Endothelial cell of umbilical vein (primary cell): ENCODE results near the gene SMURF1. TPM values are rescaled to one million over a fixed set of nuclear protein-coding genes. Genes with fewer than 3 reads are reported as not detected.

Experiments used
- BruUV-seq: library from RNA; stranded (reverse); fragments of 400-500 nt; replicated peaks from 2 replicates; lab custom pipeline; 2021; lab: Mats Ljungman, UMichigan
- CTCF ChIA-PET: fragments of 300-600, 350-600 bp; sonication (Branson Sonifier 250); formaldehyde crosslinking; loops from one replicate; lab custom pipeline; 2021; ENCODE audit warnings: antibody characterized with exemption, inconsistent platforms; lab: Charles Lee
- POLR2A ChIA-PET: fragments of 300-600, 350-600 bp; sonication (Branson Sonifier 250); formaldehyde crosslinking; loops from one replicate; lab custom pipeline; 2021; ENCODE audit warnings: antibody characterized with exemption, inconsistent platforms; lab: Charles Lee
- DNase-seq: peaks from one replicate; pipeline ENCODE4 v3.0.0-alpha.2; 2011; ENCODE audit warnings: low read depth, low spot score
- FAIRE-seq: peaks from 2 replicates; lab custom pipeline; 2011; peaks lifted over from hg19 to GRCh38; lab: Jason Lieb, UNC
- H2AFZ ChIP-seq: 2 replicates; pipeline ENCODE4 v1.6.0; 2012; ENCODE audit warnings: low read depth, low read length, control low read depth, inconsistent platforms
- H3K27ac ChIP-seq: 2 replicates; pipeline ENCODE4 v1.5.1; 2011; ENCODE audit warnings: low read depth, mild to moderate bottlenecking, control low read depth, low read length, moderate library complexity; ENCODE audit not compliant: insufficient read depth
- H3K27me3 ChIP-seq, 2 experiments: 2 replicates each; pipeline versions ENCODE4 v1.6.0 to v1.6.1; 2011; ENCODE audit warnings: low read length in 2 of 2, mixed read lengths in 1 of 2; ENCODE audit not compliant: control insufficient read depth in 2 of 2, insufficient read depth in 2 of 2
- H3K36me3 ChIP-seq, 2 experiments: 2 replicates in 1 of 2; 3 replicates in 1 of 2; pipeline ENCODE4 v1.5.1; 2011; ENCODE audit warnings: low read length in 2 of 2, mild to moderate bottlenecking in 1 of 2, moderate library complexity in 1 of 2; ENCODE audit not compliant: control insufficient read depth in 2 of 2, insufficient read depth in 2 of 2; ENCODE audit errors: extremely low read depth in 1 of 2
- H3K4me1 ChIP-seq: 3 replicates; pipeline ENCODE4 v1.5.1; 2011; ENCODE audit warnings: mild to moderate bottlenecking, low read length; ENCODE audit not compliant: control insufficient read depth, insufficient read depth; ENCODE audit errors: extremely low read depth
- H3K4me2 ChIP-seq: 2 replicates; pipeline ENCODE4 v1.6.1; 2011; ENCODE audit warnings: low read length, control low read depth, mixed read lengths; ENCODE audit not compliant: insufficient read depth
- H3K4me3 ChIP-seq, 3 experiments: fragments of 200-600 bp in 1 of 3; sonication (generic), shearing (Covaris generic) in 1 of 3; replicated peaks in 1 of 3; 2 replicates each; pipeline ENCODE4 v1.5.1; 2011 to 2016; ENCODE audit warnings: control low read depth in 3 of 3, low read length in 3 of 3, mild to moderate bottlenecking in 2 of 3, inconsistent platforms in 1 of 3, low read depth in 1 of 3, moderate library complexity in 1 of 3; ENCODE audit not compliant: insufficient read depth in 1 of 3
- H3K79me2 ChIP-seq: 2 replicates; pipeline ENCODE4 v1.6.0; 2012; ENCODE audit warnings: low read length, inconsistent platforms; ENCODE audit not compliant: control insufficient read depth, insufficient read depth
- H3K9ac ChIP-seq: replicated peaks from 2 replicates; pipeline ENCODE3; 2011; ENCODE audit warnings: low read length, control low read depth; ENCODE audit not compliant: insufficient read depth; ENCODE audit errors: extremely low read depth
- H3K9me1 ChIP-seq: replicated peaks from 3 replicates; pipeline ENCODE4 v1.6.0; 2011; ENCODE audit warnings: mild to moderate bottlenecking, low read length; ENCODE audit not compliant: control insufficient read depth, insufficient read depth; ENCODE audit errors: extremely low read depth
- H3K9me3 ChIP-seq: replicated peaks from 2 replicates; pipeline ENCODE4 v1.5.1; 2012; ENCODE audit warnings: low read length, inconsistent platforms; ENCODE audit not compliant: control insufficient read depth, insufficient read depth
- H4K20me1 ChIP-seq: replicated peaks from 2 replicates; pipeline ENCODE3; 2011; ENCODE audit warnings: mild to moderate bottlenecking, low read length; ENCODE audit not compliant: control insufficient read depth, insufficient read depth; ENCODE audit errors: extremely low read depth
- EZH2 ChIP-seq: IDR thresholded peaks from 2 replicates; pipeline ENCODE4 v1.6.1; 2012; ENCODE audit warnings: borderline replicate concordance, low read depth, mild to moderate bottlenecking, moderate library complexity, low read length, inconsistent platforms; ENCODE audit not compliant: severe bottlenecking
- FOS ChIP-seq: IDR thresholded peaks from 2 replicates; pipeline ENCODE4 v1.6.1; 2011; ENCODE audit warnings: mild to moderate bottlenecking, low read length, moderate library complexity, borderline replicate concordance; ENCODE audit not compliant: insufficient read depth
- GATA2 ChIP-seq: IDR thresholded peaks from 2 replicates; pipeline ENCODE4 v1.7.0; 2011; ENCODE audit warnings: low read depth, mild to moderate bottlenecking, moderate library complexity, mixed read lengths, low read length; ENCODE audit not compliant: insufficient read length, insufficient read depth
- JUN ChIP-seq: IDR thresholded peaks from 2 replicates; pipeline ENCODE4 v1.6.1; 2011; ENCODE audit warnings: borderline replicate concordance, low read depth; ENCODE audit not compliant: insufficient read length, insufficient read depth
- POLR2AphosphoS5 ChIP-seq: IDR thresholded peaks from 2 replicates; pipeline ENCODE4 v1.6.1; 2012; ENCODE audit warnings: low read depth, mild to moderate bottlenecking, control low read depth, low read length, moderate library complexity; ENCODE audit not compliant: insufficient read depth
- dilution Hi-C: fragments of 300-500 bp; cut with MboI; formaldehyde crosslinking; loops from one replicate; pipeline ENCODE4 v1.15.0; 2019; ENCODE audit warnings: low sequenced_read_pairs; ENCODE audit not compliant: extremely low pct_ligation_motif_present
- intact Hi-C: fragments of 100-400 bp; cut with micrococcal nuclease; formaldehyde crosslinking; loops from one replicate; pipeline ENCODE4 v1.10.0; 2022
- polyA plus RNA-seq, 4 experiments: library from polyadenylated mRNA; depleted of rRNA in 3 of 4; stranded (reverse) in 3 of 4; unstranded in 1 of 4; fragments of >200 nt; gene quantifications; 2 replicates each; pipeline versions ENCODE4 v1.2.1 to v1.2.3, GENCODE V29; 2011 to 2012; ENCODE audit warnings: missing spikeins in 1 of 4
- total RNA-seq: library from RNA; stranded (reverse); gene quantifications from 2 replicates; pipeline ENCODE4 v1.2.3, GENCODE V29; 2021
- TF ChIP-seq, protein P1 (sequence below), 2 donors: IDR thresholded peaks; 1 replicate in 1 of 2; 2 replicates in 1 of 2; pipeline ENCODE4 v1.5.1; 2011; ENCODE audit warnings: low read length in 2 of 2, mild to moderate bottlenecking in 2 of 2, moderate library complexity in 2 of 2, control low read depth in 1 of 2, inconsistent platforms in 1 of 2, low read depth in 1 of 2; ENCODE audit not compliant: insufficient read depth in 1 of 2; ENCODE audit errors: extremely low read depth in 1 of 2

SMURF1 gene
- total and polyA plus RNA-seq, 2 donors (not counting 3 experiments of a cell fraction or from before 2014, with no cell fraction given) = 11.5 to 22.8 TPM

DNA sequence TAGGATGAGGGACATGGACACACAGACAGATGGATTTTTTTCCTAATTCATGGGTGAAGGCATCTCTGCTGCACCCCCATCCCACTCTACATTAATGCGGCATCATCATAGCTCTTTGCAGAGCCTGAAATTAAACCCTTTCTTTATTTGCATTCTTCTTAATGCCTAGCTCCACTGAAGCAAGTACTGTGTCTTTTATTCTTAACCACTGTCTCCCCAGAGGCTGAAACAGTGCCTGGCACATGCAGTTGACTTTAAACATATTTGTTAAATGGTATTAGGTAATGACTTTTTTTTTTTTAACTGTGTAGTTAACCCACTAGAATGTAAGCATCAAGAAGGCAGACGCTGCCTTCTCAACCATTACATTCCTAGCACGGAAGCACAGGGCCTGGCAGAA, 73.5 kb downstream of the SMURF1 start:
- H4K20me1 ChIP-seq = no peaks in the 10 kb centered on the region
- no peak overlapping the region for H2AFZ ChIP-seq
- intact Hi-C loops = no loop called here
- peaks cover 2% of the 10 kb centered on the region for H3K4me1 ChIP-seq
- TF ChIP-seq, protein P1, sequence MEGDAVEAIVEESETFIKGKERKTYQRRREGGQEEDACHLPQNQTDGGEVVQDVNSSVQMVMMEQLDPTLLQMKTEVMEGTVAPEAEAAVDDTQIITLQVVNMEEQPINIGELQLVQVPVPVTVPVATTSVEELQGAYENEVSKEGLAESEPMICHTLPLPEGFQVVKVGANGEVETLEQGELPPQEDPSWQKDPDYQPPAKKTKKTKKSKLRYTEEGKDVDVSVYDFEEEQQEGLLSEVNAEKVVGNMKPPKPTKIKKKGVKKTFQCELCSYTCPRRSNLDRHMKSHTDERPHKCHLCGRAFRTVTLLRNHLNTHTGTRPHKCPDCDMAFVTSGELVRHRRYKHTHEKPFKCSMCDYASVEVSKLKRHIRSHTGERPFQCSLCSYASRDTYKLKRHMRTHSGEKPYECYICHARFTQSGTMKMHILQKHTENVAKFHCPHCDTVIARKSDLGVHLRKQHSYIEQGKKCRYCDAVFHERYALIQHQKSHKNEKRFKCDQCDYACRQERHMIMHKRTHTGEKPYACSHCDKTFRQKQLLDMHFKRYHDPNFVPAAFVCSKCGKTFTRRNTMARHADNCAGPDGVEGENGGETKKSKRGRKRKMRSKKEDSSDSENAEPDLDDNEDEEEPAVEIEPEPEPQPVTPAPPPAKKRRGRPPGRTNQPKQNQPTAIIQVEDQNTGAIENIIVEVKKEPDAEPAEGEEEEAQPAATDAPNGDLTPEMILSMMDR (IDR thresholded peaks at IDR 0.05; ENCODE audit: extremely low read depth in 1 of 2, insufficient read depth in 1 of 2, low read depth in 1 of 2, low read length in 2 of 2) = no peak
- no peak for TF ChIP-seq JUN
- TF ChIP-seq FOS = no peak
- TF ChIP-seq EZH2 = no peak
- TF ChIP-seq POLR2AphosphoS5 = no peak
- no peak for TF ChIP-seq GATA2
- H3K27ac ChIP-seq = no peak overlapping the region
- H3K9me1 ChIP-seq = no peaks in the 10 kb centered on the region
- no peak for FAIRE-seq
- no TSS peak for BruUV-seq
- DNase-seq = no peak
- H3K4me3 ChIP-seq = no peak overlapping the region
- no peak overlapping the region for H3K4me2 ChIP-seq
- no peak overlapping the region for H3K9ac ChIP-seq
- POLR2A ChIA-PET = no interaction called here
- dilution Hi-C loops = no loop called here
- CTCF ChIA-PET = no interaction called here
- no peaks in the 10 kb centered on the region for H3K9me3 ChIP-seq
- no peaks in the 10 kb centered on the region for H3K27me3 ChIP-seq
- H3K36me3 ChIP-seq = no peaks in the 10 kb centered on the region
- peaks cover 69% of the 10 kb centered on the region for H3K79me2 ChIP-seq
